RCC 7860 (cell line): ENCODE measurements around the gene TLE3.
"Not testable (repeated sequence)": the region's sequence is repeated elsewhere in the genome, so short reads cannot be mapped to it uniquely, and the experiment has no call there.

Experiments
- DNase-seq: peaks from one replicate; pipeline ENCODE4 v3.0.0-alpha.2; 2015; ENCODE audit warnings: low spot score
- FAIRE-seq: peaks from 2 replicates; lab custom pipeline; 2012; peaks lifted over from hg19 to GRCh38; lab: Jason Lieb, UNC

The TLE3 gene

DNA sequence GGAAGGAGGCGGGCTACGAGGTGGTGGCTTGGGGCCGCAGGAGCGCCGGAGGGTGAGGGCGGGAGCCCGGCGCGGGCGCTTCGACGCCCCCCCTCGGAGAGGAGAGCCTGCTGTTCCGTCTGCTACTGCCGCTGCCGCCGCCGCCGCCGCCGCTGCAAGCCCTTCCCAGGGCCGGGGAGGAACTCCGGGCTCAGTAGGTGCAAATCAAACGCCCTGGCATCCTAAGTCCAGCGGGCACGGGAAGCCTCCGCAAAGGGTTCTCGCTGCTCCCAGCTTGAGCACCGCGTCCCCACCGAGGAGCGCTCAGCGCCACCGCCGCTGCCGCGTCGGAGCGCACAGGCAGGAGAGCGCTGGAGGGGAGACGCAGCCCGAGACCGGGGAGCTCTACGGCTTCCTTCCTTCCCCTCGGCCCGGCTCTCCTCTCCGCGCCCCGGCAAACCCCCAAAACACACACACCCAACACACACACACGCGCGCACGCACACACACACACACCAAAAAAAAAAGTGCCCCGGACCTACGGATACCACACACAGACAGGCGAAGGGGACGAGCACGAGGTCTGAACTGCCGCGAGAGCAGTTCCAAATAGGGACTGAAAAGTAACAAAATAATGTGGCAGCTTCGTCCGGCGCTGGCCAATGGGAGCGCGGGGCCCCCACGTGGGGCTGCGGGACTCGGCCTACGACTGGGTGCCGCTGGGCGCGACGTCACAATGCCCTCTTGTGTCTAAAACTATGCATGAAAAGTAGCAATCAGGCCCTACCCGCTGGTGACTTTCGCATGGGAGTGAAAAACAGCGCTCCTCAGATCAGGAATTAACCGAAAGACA is at the start of gene TLE3:
TLE3 (minus strand) TSS at position 597 of the 832 bp plus-strand sequence. CDS start 1,119 bp downstream, outside the sequence.
- peak; percentile 95 for DNase-seq
- peak; percentile 82 for FAIRE-seq

- no peak for DNase-seq
- no peak for FAIRE-seq
These were observed 49.6 kb upstream of the TLE3 start for GRCh38 chr15:70147178-70147760.

DNA sequence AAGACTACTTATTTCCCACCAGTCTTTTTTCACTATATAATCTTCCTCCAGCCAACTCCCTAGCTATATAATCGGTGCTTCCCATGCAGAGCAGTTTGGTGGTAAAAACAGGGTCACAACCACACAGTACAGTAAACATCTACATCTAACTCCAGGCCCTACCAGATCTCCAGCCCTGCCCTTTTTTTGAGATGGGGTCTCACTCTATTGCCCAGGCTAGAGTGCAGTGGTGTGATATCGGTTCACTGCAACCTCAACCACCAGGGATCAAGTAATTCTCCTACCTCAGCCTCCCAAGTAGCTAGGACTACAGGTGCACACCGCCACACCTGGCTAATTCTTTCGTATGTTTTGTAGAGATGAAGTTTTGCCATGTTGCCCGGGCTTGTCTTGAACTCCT is 49.1 kb upstream of the TLE3 start:
- FAIRE-seq (no peak), DNase-seq (no peak)

- FAIRE-seq = no peak
- no peak for DNase-seq
These were observed 48.4 kb upstream of the TLE3 start for GRCh38 chr15:70146162-70146561.

DNA sequence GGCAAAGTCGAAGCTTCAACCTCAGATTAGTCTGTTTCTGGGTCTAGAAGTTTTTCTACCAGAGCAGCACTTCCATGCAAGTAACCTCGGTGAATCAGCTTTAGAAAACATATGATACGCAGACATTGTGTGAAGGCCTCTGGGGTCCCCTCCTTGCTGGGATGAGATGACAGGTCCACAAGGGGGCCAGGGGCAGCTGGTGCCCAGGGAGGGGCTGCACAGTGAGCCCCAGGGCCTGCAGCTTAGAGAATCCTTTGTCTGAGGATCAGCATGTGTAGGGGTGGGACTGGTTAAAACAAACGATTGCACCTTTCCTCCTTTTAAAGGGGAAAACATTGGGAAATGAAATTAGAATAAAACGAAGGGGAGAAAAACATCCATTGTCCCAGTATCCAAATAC is 47.5 kb upstream of the TLE3 start:
- no peak for FAIRE-seq
- DNase-seq = no peak

- DNase-seq (peak; percentile 79), FAIRE-seq (peak; percentile 67)
These were observed 44.8 kb upstream of the TLE3 start for GRCh38 chr15:70142322-70143191.

GRCh38 chr15:70142072-70142321 is 44.3 kb upstream of the TLE3 start:
- no peak for FAIRE-seq
- DNase-seq = no peak

- DNase-seq (no peak), FAIRE-seq (no peak)
These were observed 43.8 kb upstream of the TLE3 start for GRCh38 chr15:70141376-70142071.

DNA sequence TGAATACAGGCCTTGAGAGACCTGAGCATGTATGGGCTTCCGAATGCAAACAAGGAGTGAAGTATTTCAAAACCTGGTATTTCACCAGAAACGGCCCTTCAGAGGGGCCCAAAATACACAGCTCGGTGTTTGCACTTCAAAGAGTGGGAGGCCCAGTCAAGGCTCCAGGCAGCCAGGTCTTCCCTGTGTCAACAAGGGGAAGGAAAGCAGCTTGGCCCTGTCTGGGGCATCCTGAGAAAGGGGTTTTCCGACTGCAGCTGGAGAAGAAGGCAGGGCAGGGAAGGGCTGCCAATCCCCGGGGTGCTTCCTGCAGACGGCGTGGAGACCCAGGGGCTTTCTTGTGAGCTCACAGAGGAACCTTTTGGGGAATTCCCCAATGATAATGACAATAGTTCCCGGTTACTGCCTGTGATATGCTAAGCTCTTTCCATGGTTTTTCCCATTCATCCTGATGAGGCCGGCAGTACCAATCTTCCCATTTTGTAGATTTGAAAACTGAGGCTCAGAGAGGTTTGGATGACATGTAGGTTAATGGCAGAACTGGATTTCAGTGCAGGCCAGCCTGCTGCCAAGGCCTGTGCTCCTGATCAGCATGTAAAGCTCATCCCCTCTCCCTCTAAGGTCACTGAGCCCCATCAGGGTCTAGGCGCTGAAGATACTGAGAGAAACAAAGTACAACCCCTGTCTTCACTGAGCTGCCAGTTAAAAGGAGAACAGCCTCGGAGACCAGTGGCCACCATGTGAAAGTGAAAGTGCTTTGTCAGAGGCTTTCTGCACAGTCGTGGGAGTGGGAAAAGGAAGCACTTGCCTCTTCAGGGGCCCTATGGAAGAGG is 43.0 kb upstream of the TLE3 start:
- FAIRE-seq = no peak
- peak; percentile 61 for DNase-seq

DNA sequence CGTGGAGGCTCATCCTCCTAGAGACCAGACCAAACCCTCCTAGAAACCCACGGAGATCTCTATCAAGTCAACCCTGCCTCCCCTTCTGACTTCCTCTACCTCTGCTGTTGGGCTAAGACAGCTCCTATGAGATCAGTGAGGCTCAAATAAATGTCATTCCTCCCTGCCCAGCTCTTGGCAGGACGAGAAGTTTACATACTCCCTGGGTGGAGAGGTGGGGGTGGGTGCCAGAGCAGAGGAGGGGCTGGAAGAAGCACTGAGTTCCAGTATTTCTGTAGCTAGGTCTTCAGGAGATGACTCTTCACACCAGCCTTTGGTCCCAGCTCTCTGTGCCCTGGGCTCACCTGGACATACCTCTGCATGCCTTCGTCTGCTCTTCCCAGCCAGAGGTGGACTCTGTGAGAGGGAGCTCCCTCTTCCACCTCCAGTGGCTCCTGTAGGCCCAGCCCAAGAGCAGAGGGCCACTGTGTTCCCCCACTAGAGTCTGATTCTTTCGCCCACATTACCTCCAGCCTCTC is 42.4 kb upstream of the TLE3 start:
- no peak for DNase-seq
- FAIRE-seq = no peak

DNA sequence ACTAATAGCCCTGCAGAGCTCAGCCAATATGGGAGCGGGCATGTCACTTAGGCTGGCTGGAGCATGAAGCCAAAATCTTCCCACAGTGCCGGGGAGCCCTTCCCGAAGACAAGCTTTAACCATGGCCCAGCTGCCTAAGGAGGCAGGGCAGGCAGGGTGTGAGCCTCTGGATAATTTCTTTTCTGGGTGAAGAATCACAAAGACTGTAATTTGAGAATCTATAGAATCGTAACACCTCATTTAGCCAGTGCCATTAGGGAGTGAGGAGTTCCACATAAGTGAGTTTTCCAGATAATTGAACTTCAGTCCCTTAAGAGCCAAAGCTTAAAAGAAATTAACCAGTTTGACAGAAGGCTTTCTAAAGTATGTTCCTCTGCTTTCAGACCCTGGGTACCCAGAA is 40.2 kb upstream of the TLE3 start:
- no peak for DNase-seq
- no peak for FAIRE-seq

GRCh38 chr15:70137021-70137420 is 39.3 kb upstream of the TLE3 start:
- FAIRE-seq, DNase-seq: not testable (repeated sequence)

DNA sequence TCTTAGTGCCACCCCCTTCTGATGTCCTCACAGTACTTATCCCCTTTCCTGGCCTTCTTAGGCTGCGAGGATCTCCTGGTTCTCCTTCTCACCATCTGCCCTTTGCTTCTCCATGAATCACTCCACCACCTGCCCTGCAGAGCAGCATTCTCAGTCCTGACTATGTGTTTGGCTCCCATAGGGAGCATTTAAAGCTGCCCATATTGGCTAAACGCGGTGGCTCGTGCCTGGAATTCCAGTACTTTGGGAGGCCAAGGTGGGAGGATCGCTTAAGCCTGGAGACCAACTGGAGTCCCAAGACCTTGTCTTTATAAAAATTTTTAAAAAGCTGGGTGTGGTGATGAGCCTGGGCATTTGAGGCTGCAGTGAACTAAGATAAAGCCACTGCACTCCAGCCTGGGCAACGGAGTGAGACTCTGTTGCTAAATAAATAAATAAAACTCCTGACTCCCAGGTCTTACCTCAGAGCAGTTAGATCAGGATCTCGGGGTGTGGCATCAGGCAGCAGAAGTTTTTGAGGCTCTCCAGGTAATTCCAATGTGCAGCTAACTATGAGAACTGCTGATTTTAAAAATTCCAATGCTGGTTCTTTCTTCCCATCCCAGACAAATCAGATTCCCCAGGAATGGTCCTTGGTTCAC is 36.2 kb upstream of the TLE3 start:
- FAIRE-seq (no peak), DNase-seq (no peak)

DNA sequence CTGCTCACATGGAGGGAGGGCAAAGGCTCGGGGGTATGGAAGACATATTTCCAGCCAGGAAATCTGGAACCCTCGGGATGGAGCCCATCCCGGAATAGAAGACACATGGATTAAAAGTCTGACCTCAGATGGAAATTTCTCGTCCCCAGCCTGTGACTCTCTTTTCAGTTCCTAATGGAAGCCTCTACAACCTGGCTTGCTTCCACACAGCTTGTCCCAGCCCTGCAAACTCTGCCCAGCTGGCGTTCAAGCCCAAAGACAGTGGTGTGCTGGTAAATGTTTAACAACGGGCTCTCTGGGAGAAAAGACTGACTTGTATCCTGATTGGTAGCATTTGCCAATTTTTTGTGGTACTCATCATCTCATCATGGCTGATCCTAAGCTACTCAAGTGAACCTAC is 35.6 kb upstream of the TLE3 start:
- FAIRE-seq = no peak
- DNase-seq = no peak

- FAIRE-seq (no peak), DNase-seq (no peak)
These were observed 34.9 kb upstream of the TLE3 start for GRCh38 chr15:70132571-70132970.

DNA sequence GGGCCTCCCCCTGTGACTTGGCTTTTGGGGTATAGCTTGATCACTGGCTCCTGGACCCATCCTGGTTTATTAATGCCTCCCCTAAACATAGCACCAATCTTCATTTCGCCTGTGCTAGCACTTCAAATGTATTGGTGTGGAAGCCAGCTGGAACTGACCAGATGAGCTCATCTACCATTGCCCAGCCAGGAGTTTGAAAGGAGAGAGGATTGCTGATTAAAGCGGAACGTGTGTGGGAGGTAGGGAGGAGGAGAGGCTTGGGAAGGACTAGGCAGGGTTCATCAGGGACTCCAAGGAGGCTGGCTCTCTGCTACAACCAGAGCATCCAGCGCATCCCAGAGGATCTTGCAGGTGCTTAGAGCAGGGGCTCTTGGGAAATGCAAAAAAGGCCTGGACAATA is 34.4 kb upstream of the TLE3 start:
- no peak for DNase-seq
- no peak for FAIRE-seq

- no peak for FAIRE-seq
- no peak for DNase-seq
These were observed 30.9 kb upstream of the TLE3 start for GRCh38 chr15:70128414-70129140.

DNA sequence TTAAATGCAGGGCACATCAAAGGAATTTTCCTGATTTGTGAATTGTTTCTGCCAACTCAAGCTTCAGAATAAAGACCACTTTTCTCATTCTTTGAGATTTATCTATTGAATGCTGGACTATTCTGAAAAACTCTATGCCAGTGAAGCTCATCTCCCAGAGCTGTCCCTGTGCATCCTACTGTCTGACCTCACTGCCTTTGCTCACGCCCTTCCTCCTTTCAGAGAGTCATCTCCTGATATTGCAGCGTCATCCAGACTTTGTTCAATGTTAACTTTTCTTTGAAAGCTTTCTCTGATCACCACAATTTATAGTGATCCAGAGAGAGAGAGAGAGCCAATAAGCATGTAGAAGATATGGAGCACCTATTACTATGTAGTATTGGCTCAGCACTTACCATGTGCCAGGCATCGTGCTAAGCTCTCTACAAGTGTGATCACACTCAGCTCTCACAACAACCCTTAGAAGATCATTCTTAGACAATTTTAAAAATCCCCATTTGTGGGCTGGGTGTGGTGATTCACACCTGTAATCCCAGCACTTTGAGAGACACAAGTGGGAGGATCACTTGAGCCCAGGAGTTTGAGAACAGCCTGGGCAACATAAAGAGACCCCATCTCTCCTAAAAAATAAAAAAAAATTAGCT is 30.2 kb upstream of the TLE3 start:
- DNase-seq (no peak), FAIRE-seq (no peak)
